Measurements from ENCODE around the gene AOAH. TPM values are rescaled to one million over a fixed set of nuclear protein-coding genes. Genes with fewer than 3 reads are reported as not detected.

AOAH gene
- total and polyA plus RNA-seq, 2 donors (not counting 3 experiments of a cell fraction or from before 2014, with no cell fraction given) = not detected

DNA sequence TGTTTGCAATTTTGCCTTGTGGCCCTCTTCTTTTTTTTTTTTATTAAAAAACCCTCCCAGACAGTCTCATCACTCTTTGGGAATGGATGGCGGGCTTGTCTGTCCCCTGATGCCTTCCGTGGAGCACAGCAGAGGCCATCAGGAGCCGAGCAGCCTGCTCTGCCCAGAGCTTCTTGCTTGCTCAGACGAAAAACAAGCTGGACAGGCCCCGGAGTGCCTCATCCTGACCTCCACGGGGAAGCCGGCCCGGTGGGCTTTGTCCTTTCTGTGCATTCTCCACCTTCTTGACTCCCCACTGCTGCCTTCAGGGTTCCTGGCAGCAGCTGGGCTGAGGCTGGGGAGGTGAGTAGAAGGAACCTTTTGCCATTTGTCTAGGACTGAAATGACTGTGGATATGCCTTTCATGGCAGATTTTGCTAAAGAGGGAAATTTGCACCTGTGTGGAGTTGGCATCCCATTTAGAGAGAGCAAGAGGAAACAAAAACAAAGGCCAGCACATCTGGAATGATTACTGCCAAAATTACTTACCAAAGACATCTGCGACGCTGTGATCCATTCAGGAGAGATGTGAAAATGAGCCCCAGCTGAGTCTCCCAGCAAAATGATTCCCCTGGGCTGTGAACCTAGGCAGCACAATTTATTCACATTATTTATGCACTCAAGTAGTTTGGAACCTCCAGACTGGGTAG is 108.3 kb downstream of the AOAH start:
- Histone ChIP-seq H2AFZ (ENCODE audit: low read depth, low read length) (no peak overlapping the region), H3K79me2 (ENCODE audit: control insufficient read depth, insufficient read depth, low read length) (no peaks in the 10 kb centered on the region), H3K4me2 (ENCODE audit: insufficient read depth, low read length) (no peak overlapping the region), H3K9me3 (replicated peaks; ENCODE audit: control insufficient read depth, insufficient read depth, low read length) (no peaks in the 10 kb centered on the region), H3K9ac (replicated peaks; ENCODE audit: extremely low read depth, insufficient read depth, low read length) (no peak overlapping the region), H4K20me1 (replicated peaks; ENCODE audit: control insufficient read depth, extremely low read depth, insufficient read depth, low read length) (no peaks in the 10 kb centered on the region), H3K27me3 (ENCODE audit: control insufficient read depth in 2 of 2, insufficient read depth in 2 of 2, low read length in 2 of 2) (no peaks in the 10 kb centered on the region), H3K4me1 (ENCODE audit: control insufficient read depth, extremely low read depth, insufficient read depth, low read length) (no peaks in the 10 kb centered on the region), H3K4me3 (replicated peaks in 1 of 3; ENCODE audit: insufficient read depth in 1 of 3, low read depth in 1 of 3, low read length in 3 of 3) (no peak overlapping the region), H3K27ac (ENCODE audit: insufficient read depth, low read depth, low read length) (no peak overlapping the region), H3K9me1 (replicated peaks; ENCODE audit: control insufficient read depth, extremely low read depth, insufficient read depth, low read length) (no peaks in the 10 kb centered on the region), H3K36me3 (ENCODE audit: control insufficient read depth in 2 of 2, extremely low read depth in 1 of 2, insufficient read depth in 2 of 2, low read length in 2 of 2) (no peaks in the 10 kb centered on the region)
- dilution Hi-C loops (cut with MboI; ENCODE audit: extremely low pct_ligation_motif_present, low sequenced_read_pairs) (no loop called here), intact Hi-C loops (cut with micrococcal nuclease) (no loop called here)
- BruUV-seq (replicated peaks) = no TSS peak
- DNase-seq (ENCODE audit: low read depth, low spot score) (no peak), FAIRE-seq (no peak)
- TF ChIP-seq, protein P1, sequence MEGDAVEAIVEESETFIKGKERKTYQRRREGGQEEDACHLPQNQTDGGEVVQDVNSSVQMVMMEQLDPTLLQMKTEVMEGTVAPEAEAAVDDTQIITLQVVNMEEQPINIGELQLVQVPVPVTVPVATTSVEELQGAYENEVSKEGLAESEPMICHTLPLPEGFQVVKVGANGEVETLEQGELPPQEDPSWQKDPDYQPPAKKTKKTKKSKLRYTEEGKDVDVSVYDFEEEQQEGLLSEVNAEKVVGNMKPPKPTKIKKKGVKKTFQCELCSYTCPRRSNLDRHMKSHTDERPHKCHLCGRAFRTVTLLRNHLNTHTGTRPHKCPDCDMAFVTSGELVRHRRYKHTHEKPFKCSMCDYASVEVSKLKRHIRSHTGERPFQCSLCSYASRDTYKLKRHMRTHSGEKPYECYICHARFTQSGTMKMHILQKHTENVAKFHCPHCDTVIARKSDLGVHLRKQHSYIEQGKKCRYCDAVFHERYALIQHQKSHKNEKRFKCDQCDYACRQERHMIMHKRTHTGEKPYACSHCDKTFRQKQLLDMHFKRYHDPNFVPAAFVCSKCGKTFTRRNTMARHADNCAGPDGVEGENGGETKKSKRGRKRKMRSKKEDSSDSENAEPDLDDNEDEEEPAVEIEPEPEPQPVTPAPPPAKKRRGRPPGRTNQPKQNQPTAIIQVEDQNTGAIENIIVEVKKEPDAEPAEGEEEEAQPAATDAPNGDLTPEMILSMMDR (IDR thresholded peaks at IDR 0.05; ENCODE audit: extremely low read depth in 1 of 2, insufficient read depth in 1 of 2, low read depth in 1 of 2, low read length in 2 of 2) = no peak
- CTCF ChIA-PET = no interaction called here
- POLR2A ChIA-PET = no interaction called here

DNA sequence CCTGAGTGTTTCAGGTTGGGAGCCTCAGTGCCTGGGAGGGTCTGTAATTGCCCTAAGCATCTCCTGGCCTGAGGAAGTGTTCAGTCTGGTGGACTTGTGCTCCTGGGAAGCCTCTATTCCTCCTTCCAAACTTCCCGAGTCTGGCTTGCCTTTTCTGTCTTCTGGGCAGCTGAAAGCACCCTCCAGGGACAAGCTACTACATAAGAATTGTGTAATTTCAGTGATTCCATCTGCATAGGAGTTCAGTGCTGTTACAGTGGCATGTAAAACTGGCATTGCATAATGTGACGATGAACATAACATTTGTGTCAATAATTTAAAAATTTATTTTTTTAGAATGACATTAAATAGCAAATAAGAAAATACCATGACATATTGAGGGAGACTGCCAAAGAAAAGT is 109.3 kb downstream of the AOAH start:
- no peaks in the 10 kb centered on the region for H3K9me1 ChIP-seq (replicated peaks; ENCODE audit: control insufficient read depth, extremely low read depth, insufficient read depth, low read length)
- ChIA-PET CTCF (no interaction called here), POLR2A (no interaction called here)
- no peak overlapping the region for H3K27ac ChIP-seq (ENCODE audit: insufficient read depth, low read depth, low read length)
- H3K9ac ChIP-seq (replicated peaks; ENCODE audit: extremely low read depth, insufficient read depth, low read length) = no peak overlapping the region
- intact Hi-C loops (cut with micrococcal nuclease) = no loop called here
- H3K4me2 ChIP-seq (ENCODE audit: insufficient read depth, low read length) = no peak overlapping the region
- no peaks in the 10 kb centered on the region for H3K27me3 ChIP-seq (ENCODE audit: control insufficient read depth in 2 of 2, insufficient read depth in 2 of 2, low read length in 2 of 2)
- TF ChIP-seq POLR2AphosphoS5 (IDR thresholded peaks at IDR 0.05; ENCODE audit: insufficient read depth, low read depth, low read length) (no peak), MYC (IDR thresholded peaks at IDR 0.05; ENCODE audit: low read depth, low read length) (no peak), JUN (IDR thresholded peaks at IDR 0.05; ENCODE audit: borderline replicate concordance, insufficient read depth, insufficient read length, low read depth) (no peak), FOS (IDR thresholded peaks at IDR 0.05; ENCODE audit: borderline replicate concordance, insufficient read depth, low read length) (no peak), GATA2 (IDR thresholded peaks at IDR 0.05; ENCODE audit: insufficient read depth, insufficient read length, low read depth, low read length) (no peak), EZH2 (IDR thresholded peaks at IDR 0.05; ENCODE audit: borderline replicate concordance, low read depth, low read length, severe bottlenecking) (no peak), POLR2A (IDR thresholded peaks at IDR 0.05; ENCODE audit: low read depth, low read length) (no peak)
- TF ChIP-seq, protein P2, sequence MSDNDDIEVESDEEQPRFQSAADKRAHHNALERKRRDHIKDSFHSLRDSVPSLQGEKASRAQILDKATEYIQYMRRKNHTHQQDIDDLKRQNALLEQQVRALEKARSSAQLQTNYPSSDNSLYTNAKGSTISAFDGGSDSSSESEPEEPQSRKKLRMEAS (IDR thresholded peaks at IDR 0.05; ENCODE audit: insufficient read depth, insufficient read length) = no peak
- TF ChIP-seq, protein P1 (IDR thresholded peaks at IDR 0.05; ENCODE audit: extremely low read depth in 1 of 2, insufficient read depth in 1 of 2, low read depth in 1 of 2, low read length in 2 of 2) = no peak
- H3K4me3 ChIP-seq (replicated peaks in 1 of 3; ENCODE audit: insufficient read depth in 1 of 3, low read depth in 1 of 3, low read length in 3 of 3) = no peak overlapping the region
- H3K4me1 ChIP-seq (ENCODE audit: control insufficient read depth, extremely low read depth, insufficient read depth, low read length) = no peaks in the 10 kb centered on the region
- no peaks in the 10 kb centered on the region for H3K79me2 ChIP-seq (ENCODE audit: control insufficient read depth, insufficient read depth, low read length)
- dilution Hi-C loops (cut with MboI; ENCODE audit: extremely low pct_ligation_motif_present, low sequenced_read_pairs) = no loop called here
- H3K36me3 ChIP-seq (ENCODE audit: control insufficient read depth in 2 of 2, extremely low read depth in 1 of 2, insufficient read depth in 2 of 2, low read length in 2 of 2) = no peaks in the 10 kb centered on the region
- no peak overlapping the region for H2AFZ ChIP-seq (ENCODE audit: low read depth, low read length)
- DNase-seq (ENCODE audit: low read depth, low spot score) = no peak
- H4K20me1 ChIP-seq (replicated peaks; ENCODE audit: control insufficient read depth, extremely low read depth, insufficient read depth, low read length) = no peaks in the 10 kb centered on the region
- FAIRE-seq = no peak
- no peaks in the 10 kb centered on the region for H3K9me3 ChIP-seq (replicated peaks; ENCODE audit: control insufficient read depth, insufficient read depth, low read length)
- no TSS peak for BruUV-seq (replicated peaks)

All from endothelial cell of umbilical vein (primary cell).